ENCODE data around the gene CAMK2A. TPM values are rescaled to one million over a fixed set of nuclear protein-coding genes. Genes with fewer than 3 reads are reported as not detected.

The CAMK2A gene
- total and polyA plus RNA-seq, 2 donors (not counting 3 experiments of a cell fraction or from before 2014, with no cell fraction given): not detected

- H2AFZ ChIP-seq (ENCODE audit: low read depth, low read length): no peak overlapping the region
- H3K4me3 ChIP-seq (replicated peaks in 1 of 3; ENCODE audit: insufficient read depth in 1 of 3, low read depth in 1 of 3, low read length in 3 of 3): no peak overlapping the region
- no peaks in the 10 kb centered on the region for H3K36me3 ChIP-seq (ENCODE audit: control insufficient read depth in 2 of 2, extremely low read depth in 1 of 2, insufficient read depth in 2 of 2, low read length in 2 of 2)
- ChIA-PET POLR2A (no interaction called here), CTCF (no interaction called here)
- no peaks in the 10 kb centered on the region for H3K79me2 ChIP-seq (ENCODE audit: control insufficient read depth, insufficient read depth, low read length)
- H3K27me3 ChIP-seq (ENCODE audit: control insufficient read depth in 2 of 2, insufficient read depth in 2 of 2, low read length in 2 of 2): peaks cover 26 to 47% of the 10 kb centered on the region in 2 experiments
- FAIRE-seq: no peak
- no peak overlapping the region for H3K4me2 ChIP-seq (ENCODE audit: insufficient read depth, low read length)
- dilution Hi-C loops (cut with MboI; ENCODE audit: extremely low pct_ligation_motif_present, low sequenced_read_pairs) (no loop called here), intact Hi-C loops (cut with micrococcal nuclease) (no loop called here)
- no peaks in the 10 kb centered on the region for H3K9me1 ChIP-seq (replicated peaks; ENCODE audit: control insufficient read depth, extremely low read depth, insufficient read depth, low read length)
- H3K4me1 ChIP-seq (ENCODE audit: control insufficient read depth, extremely low read depth, insufficient read depth, low read length): no peaks in the 10 kb centered on the region
- DNase-seq (ENCODE audit: low read depth, low spot score): no peak
- H3K9ac ChIP-seq (replicated peaks; ENCODE audit: extremely low read depth, insufficient read depth, low read length): no peak overlapping the region
- no peaks in the 10 kb centered on the region for H4K20me1 ChIP-seq (replicated peaks; ENCODE audit: control insufficient read depth, extremely low read depth, insufficient read depth, low read length)
- TF ChIP-seq MYC (IDR thresholded peaks at IDR 0.05; ENCODE audit: low read depth, low read length) (no peak), JUN (IDR thresholded peaks at IDR 0.05; ENCODE audit: borderline replicate concordance, insufficient read depth, insufficient read length, low read depth) (no peak), POLR2AphosphoS5 (IDR thresholded peaks at IDR 0.05; ENCODE audit: insufficient read depth, low read depth, low read length) (no peak), CTCF (IDR thresholded peaks at IDR 0.05; ENCODE audit: extremely low read depth in 1 of 2, insufficient read depth in 1 of 2, low read depth in 1 of 2, low read length in 2 of 2) (no peak), GATA2 (IDR thresholded peaks at IDR 0.05; ENCODE audit: insufficient read depth, insufficient read length, low read depth, low read length) (no peak), POLR2A (IDR thresholded peaks at IDR 0.05; ENCODE audit: low read depth, low read length) (no peak), EZH2 (IDR thresholded peaks at IDR 0.05; ENCODE audit: borderline replicate concordance, low read depth, low read length, severe bottlenecking) (no peak)
- TF ChIP-seq, protein P1, sequence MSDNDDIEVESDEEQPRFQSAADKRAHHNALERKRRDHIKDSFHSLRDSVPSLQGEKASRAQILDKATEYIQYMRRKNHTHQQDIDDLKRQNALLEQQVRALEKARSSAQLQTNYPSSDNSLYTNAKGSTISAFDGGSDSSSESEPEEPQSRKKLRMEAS (IDR thresholded peaks at IDR 0.05; ENCODE audit: insufficient read depth, insufficient read length): no peak
- BruUV-seq (replicated peaks): no TSS peak
- H3K9me3 ChIP-seq (replicated peaks; ENCODE audit: control insufficient read depth, insufficient read depth, low read length): no peaks in the 10 kb centered on the region
- H3K27ac ChIP-seq (ENCODE audit: insufficient read depth, low read depth, low read length): no peak overlapping the region
Measured at GRCh38 chr5:150278046-150278730, 11.4 kb downstream of the CAMK2A start.

Data from endothelial cell of umbilical vein (primary cell).